ENCODE results near the gene SMAD2.
"Not testable (repeated sequence)": the region's sequence is repeated elsewhere in the genome, so short reads cannot be mapped to it uniquely, and the experiment has no call there.

SMAD2 gene

GRCh38 chr18:47832348-47832747 lies 98.1 kb downstream of the SMAD2 start:
- DNase-seq = no peak

GRCh38 chr18:47831351-47831750 lies 99.1 kb downstream of the SMAD2 start:
- no peak for DNase-seq

GRCh38 chr18:47830772-47831171 lies 99.7 kb downstream of the SMAD2 start:
- no peak for DNase-seq

- no peak for DNase-seq
These were observed 100.6 kb downstream of the SMAD2 start for GRCh38 chr18:47829831-47830230.

GRCh38 chr18:47828031-47828430 lies 102.4 kb downstream of the SMAD2 start:
- DNase-seq = not testable (repeated sequence)

GRCh38 chr18:47826157-47827074 lies 104.0 kb downstream of the SMAD2 start:
- DNase-seq = no peak

- no peak for DNase-seq
These were observed 109.1 kb downstream of the SMAD2 start for GRCh38 chr18:47821314-47821713.

- no peak for DNase-seq
These were observed 112.7 kb downstream of the SMAD2 start for GRCh38 chr18:47817795-47818077.

- no peak for DNase-seq
These were observed 113.3 kb downstream of the SMAD2 start for GRCh38 chr18:47817017-47817794.

GRCh38 chr18:47815486-47816270 lies 114.8 kb downstream of the SMAD2 start:
- DNase-seq = no peak

GRCh38 chr18:47809420-47809819 lies 121.0 kb downstream of the SMAD2 start:
- DNase-seq = no peak

GRCh38 chr18:47802802-47803201 lies 127.7 kb downstream of the SMAD2 start:
- no peak for DNase-seq

- DNase-seq = no peak
These were observed 128.6 kb downstream of the SMAD2 start for GRCh38 chr18:47801817-47802216.

- DNase-seq = no peak
These were observed 129.7 kb downstream of the SMAD2 start for GRCh38 chr18:47800756-47801155.

GRCh38 chr18:47800248-47800647 lies 130.2 kb downstream of the SMAD2 start:
- DNase-seq = no peak

GRCh38 chr18:47799376-47799775 lies 131.1 kb downstream of the SMAD2 start:
- no peak for DNase-seq

GRCh38 chr18:47798366-47798765 lies 132.1 kb downstream of the SMAD2 start:
- no peak for DNase-seq

- no peak for DNase-seq
These were observed 133.3 kb downstream of the SMAD2 start for GRCh38 chr18:47797126-47797525.

GRCh38 chr18:47795434-47795814 lies 135.0 kb downstream of the SMAD2 start:
- DNase-seq = no peak

GRCh38 chr18:47794725-47795433 lies 135.6 kb downstream of the SMAD2 start:
- DNase-seq = no peak

GRCh38 chr18:47793609-47794008 lies 136.8 kb downstream of the SMAD2 start:
- DNase-seq = no peak

- DNase-seq = no peak
These were observed 138.9 kb downstream of the SMAD2 start for GRCh38 chr18:47791461-47791985.

GRCh38 chr18:47790036-47790435 lies 140.4 kb downstream of the SMAD2 start:
- no peak for DNase-seq
